ENCODE data around the gene TIMP1. TPM values are rescaled to one million over a fixed set of nuclear protein-coding genes. Genes with fewer than 3 reads are reported as not detected.
"Not testable (repeated sequence)": the region's sequence is repeated elsewhere in the genome, so short reads cannot be mapped to it uniquely, and the experiment has no call there.

The TIMP1 gene
- total RNA-seq, 1 donor from 2014 or later = 76.5 TPM

DNA sequence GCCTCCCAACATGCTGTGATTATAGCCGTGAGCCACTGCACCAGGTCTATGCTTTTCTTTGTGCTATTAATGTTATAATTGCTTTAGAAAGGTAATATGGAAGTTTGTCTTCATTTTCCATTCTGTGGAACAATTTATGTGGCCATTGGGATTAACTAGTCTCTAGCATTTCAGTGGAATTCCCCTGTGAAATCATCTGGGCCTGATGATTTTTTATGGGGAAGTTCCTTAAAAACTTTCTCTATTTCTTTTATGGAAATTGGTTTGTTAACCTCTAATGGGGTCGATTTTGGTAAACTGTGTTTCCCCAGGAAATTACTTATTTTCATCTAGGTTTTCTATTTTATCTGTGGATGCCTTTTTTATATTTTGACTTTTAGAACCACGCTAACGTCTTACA is 11.3 kb downstream of the TIMP1 start:
- Mint-ChIP-seq H3K27ac (no peak overlapping the region), H3K27me3 (ENCODE audit: low read depth) (no peaks in the 10 kb centered on the region), H3K4me3 (ENCODE audit: low read depth) (no peak overlapping the region), H3K36me3 (ENCODE audit: low read depth) (peaks cover 9% of the 10 kb centered on the region), H3K4me1 (ENCODE audit: low read depth) (peaks cover 9% of the 10 kb centered on the region), H3K9me3 (peaks cover 15% of the 10 kb centered on the region)
- intact Hi-C loops (cut with micrococcal nuclease) = no loop called here
- DNase-seq (ENCODE audit: low spot score) = no peak

DNA sequence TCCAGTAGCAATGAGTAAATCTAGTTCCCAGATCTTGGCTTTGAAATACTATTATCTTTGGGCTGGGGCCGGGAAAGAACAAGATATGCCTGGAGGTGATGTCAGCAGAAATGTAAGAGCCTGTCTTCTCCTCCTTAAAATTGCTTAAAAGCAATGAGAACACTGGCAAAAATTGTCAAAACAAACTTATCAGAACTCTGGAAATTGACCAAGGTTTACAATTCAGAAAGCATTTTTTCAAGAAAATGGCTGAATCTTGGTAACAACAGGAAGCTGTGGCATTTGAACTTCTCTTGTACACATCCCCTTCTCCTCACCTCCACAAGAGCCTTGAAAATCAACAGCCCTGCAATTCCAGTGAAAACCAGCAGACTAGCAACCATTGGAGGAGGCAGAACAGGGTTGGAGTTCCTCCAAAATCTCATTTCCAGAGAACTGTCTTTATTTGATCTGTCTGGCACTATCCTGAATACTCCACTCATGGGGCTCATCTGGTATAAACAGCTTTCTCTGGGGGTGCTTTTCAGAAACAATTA is 13.5 kb downstream of the TIMP1 start:
- peaks cover 9% of the 10 kb centered on the region for H3K4me1 Mint-ChIP-seq (ENCODE audit: low read depth)

DNA sequence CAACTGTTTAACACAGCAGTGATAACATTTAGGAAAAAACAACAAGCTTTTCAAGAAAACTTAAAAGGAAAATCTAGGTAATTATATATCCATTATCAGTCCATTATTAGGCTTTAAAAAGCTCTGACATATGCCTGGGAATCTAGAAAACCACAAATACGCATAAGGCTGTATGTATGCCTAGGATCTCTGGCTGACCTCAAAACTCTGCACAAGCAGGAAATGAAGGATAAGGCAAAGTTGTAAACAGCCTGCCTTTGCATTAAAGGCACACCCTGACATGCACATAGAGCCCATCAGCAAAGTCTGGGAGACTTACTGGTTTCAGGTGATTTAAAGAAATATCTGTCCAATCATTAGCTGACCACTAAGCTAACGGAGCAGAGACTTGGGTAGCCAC is 14.0 kb downstream of the TIMP1 start:
- Mint-ChIP-seq H3K27me3 (ENCODE audit: low read depth) (peaks cover 3% of the 10 kb centered on the region), H3K36me3 (ENCODE audit: low read depth) (peaks cover 9% of the 10 kb centered on the region), H3K27ac (no peak overlapping the region), H3K4me3 (ENCODE audit: low read depth) (no peak overlapping the region), H3K9me3 (peaks cover 15% of the 10 kb centered on the region), H3K4me1 (ENCODE audit: low read depth) (peaks cover 9% of the 10 kb centered on the region)
- no peak for DNase-seq (ENCODE audit: low spot score)
- intact Hi-C loops (cut with micrococcal nuclease) = no loop called here

More for the DNA sequence above, 13.5 kb downstream of the TIMP1 start:
- intact Hi-C loops (cut with micrococcal nuclease) = no loop called here
- H3K27me3 Mint-ChIP-seq (ENCODE audit: low read depth) = peaks cover 2% of the 10 kb centered on the region
- no peak overlapping the region for H3K4me3 Mint-ChIP-seq (ENCODE audit: low read depth)
- H3K9me3 Mint-ChIP-seq = peaks cover 15% of the 10 kb centered on the region
- no peak overlapping the region for H3K27ac Mint-ChIP-seq
- no peak for DNase-seq (ENCODE audit: low spot score)
- H3K36me3 Mint-ChIP-seq (ENCODE audit: low read depth) = peaks cover 9% of the 10 kb centered on the region

DNA sequence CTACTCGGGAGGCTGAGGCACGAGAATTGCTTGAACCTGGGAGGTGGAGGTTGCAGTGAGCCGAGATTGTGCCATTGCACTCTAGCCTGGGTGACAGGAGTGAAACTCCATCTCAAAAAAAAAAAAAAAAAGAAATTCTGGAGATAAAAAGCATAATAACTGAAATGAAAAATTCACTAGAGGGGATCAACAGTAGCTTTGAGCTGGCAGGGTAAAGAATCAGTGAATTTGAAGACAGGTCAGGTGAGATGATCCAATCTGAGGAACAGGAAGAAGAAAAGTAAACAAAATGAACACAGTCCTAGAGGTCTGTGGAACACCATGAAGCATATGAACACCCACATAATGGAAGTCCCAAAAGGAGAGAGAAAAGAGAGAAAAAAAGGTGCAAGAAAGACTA is 15.0 kb downstream of the TIMP1 start:
- H3K4me1 Mint-ChIP-seq (ENCODE audit: low read depth) = peaks cover 9% of the 10 kb centered on the region
- peaks cover 9% of the 10 kb centered on the region for H3K36me3 Mint-ChIP-seq (ENCODE audit: low read depth)
- no peak for DNase-seq (ENCODE audit: low spot score)
- H3K27ac Mint-ChIP-seq = no peak overlapping the region
- H3K4me3 Mint-ChIP-seq (ENCODE audit: low read depth) = no peak overlapping the region
- peaks cover 3% of the 10 kb centered on the region for H3K27me3 Mint-ChIP-seq (ENCODE audit: low read depth)
- peaks cover 15% of the 10 kb centered on the region for H3K9me3 Mint-ChIP-seq
- intact Hi-C loops (cut with micrococcal nuclease) = no loop called here

DNA sequence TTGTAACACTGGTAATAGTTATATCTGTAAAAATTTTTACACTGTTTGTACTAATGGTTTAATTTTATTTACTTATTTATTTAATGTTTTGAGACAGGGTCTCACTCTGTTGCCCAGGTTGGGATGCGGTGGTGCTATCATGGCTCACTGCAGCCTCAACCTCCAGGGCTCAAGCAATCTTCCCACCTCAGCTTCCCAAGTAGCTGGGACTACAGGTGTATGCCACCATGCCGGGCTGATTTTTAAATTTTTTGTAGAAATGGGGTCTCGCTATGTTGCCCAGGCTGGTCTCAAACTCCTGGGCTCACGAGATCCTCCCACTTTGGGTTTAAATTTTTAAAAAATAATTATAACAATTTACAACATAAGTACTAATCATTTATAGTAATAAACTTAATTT is 20.9 kb downstream of the TIMP1 start:
- intact Hi-C loops (cut with micrococcal nuclease); H3K9me3 Mint-ChIP-seq; H3K27me3 Mint-ChIP-seq (ENCODE audit: low read depth); H3K4me3 Mint-ChIP-seq (ENCODE audit: low read depth); H3K36me3 Mint-ChIP-seq (ENCODE audit: low read depth); DNase-seq (ENCODE audit: low spot score); H3K27ac Mint-ChIP-seq; H3K4me1 Mint-ChIP-seq (ENCODE audit: low read depth): not testable (repeated sequence)

DNA sequence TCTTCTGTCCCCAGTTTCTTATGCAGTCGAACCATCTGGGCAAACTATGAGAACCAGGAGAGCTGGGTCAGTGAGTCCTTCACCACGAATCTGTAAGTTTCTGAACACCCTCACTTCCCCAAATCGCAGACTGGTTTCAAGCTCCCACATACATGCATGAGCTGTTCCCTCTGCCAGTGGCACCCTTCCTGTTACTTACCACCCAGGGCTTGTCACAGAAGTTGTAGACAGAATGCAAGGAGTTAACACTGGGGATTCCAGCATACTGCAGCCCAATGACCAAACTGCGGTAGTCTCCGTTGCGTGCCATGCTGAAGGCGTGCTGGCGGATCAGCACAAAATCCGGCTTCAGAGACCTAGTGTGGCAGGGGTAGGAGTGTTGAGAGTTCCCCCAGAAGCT is 22.8 kb downstream of the TIMP1 start:
- H3K27me3 Mint-ChIP-seq (ENCODE audit: low read depth) = peaks cover 3% of the 10 kb centered on the region
- no peaks in the 10 kb centered on the region for H3K9me3 Mint-ChIP-seq
- peaks cover 2% of the 10 kb centered on the region for H3K4me1 Mint-ChIP-seq (ENCODE audit: low read depth)
- H3K36me3 Mint-ChIP-seq (ENCODE audit: low read depth) = no peaks in the 10 kb centered on the region
- no peak overlapping the region for H3K27ac Mint-ChIP-seq
- H3K4me3 Mint-ChIP-seq (ENCODE audit: low read depth) = no peak overlapping the region
- intact Hi-C loops (cut with micrococcal nuclease) = no loop called here
- DNase-seq (ENCODE audit: low spot score) = no peak

DNA sequence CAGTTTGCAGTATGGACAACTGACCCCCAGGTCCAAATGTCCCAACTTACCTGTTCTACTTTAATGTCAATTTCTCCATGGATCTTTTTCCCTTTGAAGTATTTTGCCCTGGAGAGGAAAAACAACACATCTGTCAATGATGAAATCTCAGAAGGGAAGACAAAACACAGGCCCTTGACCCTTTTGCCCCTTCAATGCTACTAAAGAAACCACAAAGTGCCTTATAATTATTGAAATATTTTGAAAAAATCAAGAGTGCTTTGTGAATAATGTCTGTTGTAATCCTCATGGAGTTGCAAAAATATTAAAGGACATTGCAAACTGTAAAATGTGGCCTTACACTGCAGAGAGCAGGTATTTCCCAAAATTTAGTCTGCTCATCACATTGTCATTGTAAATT is 24.9 kb downstream of the TIMP1 start:
- no peaks in the 10 kb centered on the region for H3K27me3 Mint-ChIP-seq (ENCODE audit: low read depth)
- no peaks in the 10 kb centered on the region for H3K36me3 Mint-ChIP-seq (ENCODE audit: low read depth)
- H3K27ac Mint-ChIP-seq = no peak overlapping the region
- peaks cover 2% of the 10 kb centered on the region for H3K4me1 Mint-ChIP-seq (ENCODE audit: low read depth)
- H3K9me3 Mint-ChIP-seq = no peaks in the 10 kb centered on the region
- intact Hi-C loops (cut with micrococcal nuclease) = no loop called here
- no peak overlapping the region for H3K4me3 Mint-ChIP-seq (ENCODE audit: low read depth)
- no peak for DNase-seq (ENCODE audit: low spot score)

DNA sequence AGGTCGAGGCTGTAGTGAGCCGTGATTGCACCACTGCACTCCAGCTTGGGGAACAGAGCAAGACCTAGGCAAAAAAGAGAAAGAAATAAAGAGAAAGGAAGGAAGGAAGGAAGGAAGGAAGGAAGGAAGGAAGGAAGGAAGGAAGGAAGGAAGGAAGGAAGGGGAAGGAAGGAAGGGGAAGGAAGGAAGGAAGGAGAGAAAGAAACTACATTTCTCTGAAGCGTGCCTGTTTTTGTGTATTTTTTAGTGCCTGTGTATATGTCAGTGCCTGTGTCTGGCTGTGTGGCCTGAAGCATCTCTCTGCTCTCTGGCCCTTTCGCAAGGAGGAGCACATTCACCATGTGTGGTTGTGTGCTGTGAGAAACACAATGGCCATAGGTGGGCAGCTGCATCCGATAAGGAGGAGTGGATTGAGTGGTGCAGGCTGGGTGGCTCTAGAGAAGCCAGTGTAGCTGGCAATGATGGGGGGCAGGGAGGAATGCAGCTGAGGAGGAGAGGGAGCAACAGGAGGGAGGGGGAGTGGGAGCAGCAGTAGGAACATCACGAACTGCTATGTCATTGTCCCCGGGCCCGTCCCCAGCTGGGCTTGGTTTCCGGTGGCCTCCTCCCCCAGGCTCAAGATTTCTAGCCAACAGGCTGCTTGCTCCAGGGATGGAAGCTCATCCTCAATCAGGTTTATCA is 26.0 kb downstream of the TIMP1 start:
- no peak for DNase-seq (ENCODE audit: low spot score)
- H3K27me3 Mint-ChIP-seq (ENCODE audit: low read depth) = no peaks in the 10 kb centered on the region
- H3K9me3 Mint-ChIP-seq = no peaks in the 10 kb centered on the region
- H3K4me3 Mint-ChIP-seq (ENCODE audit: low read depth) = no peak overlapping the region
- intact Hi-C loops (cut with micrococcal nuclease) = no loop called here
- no peaks in the 10 kb centered on the region for H3K36me3 Mint-ChIP-seq (ENCODE audit: low read depth)
- peaks cover 2% of the 10 kb centered on the region for H3K4me1 Mint-ChIP-seq (ENCODE audit: low read depth)
- peak overlapping the region; percentile 49 for H3K27ac Mint-ChIP-seq

DNA sequence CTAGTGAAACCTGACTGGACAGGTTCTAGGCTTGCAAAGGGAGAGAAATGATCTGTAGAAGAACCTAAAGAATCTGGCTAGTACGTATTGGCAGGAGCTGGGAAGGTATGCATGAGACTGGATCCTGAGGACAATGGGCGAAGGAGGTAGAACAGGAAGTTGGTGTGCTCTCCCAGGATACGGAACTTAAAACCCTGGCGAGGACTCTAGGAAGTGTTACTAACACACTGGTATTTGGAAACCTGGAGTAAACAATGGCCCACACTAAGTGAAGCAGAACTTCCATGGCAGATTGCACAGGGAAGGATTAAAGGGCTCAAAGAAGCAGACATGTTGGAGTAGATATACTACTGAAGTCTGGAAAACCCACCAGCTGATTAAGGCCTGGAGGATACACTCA is 28.3 kb downstream of the TIMP1 start:
- peaks cover 2% of the 10 kb centered on the region for H3K4me1 Mint-ChIP-seq (ENCODE audit: low read depth)
- H3K4me3 Mint-ChIP-seq (ENCODE audit: low read depth) = no peak overlapping the region
- H3K9me3 Mint-ChIP-seq = no peaks in the 10 kb centered on the region
- H3K36me3 Mint-ChIP-seq (ENCODE audit: low read depth) = no peaks in the 10 kb centered on the region
- H3K27me3 Mint-ChIP-seq (ENCODE audit: low read depth) = no peaks in the 10 kb centered on the region
- no peak overlapping the region for H3K27ac Mint-ChIP-seq
- intact Hi-C loops (cut with micrococcal nuclease) = no loop called here
- DNase-seq (ENCODE audit: low spot score) = no peak

DNA sequence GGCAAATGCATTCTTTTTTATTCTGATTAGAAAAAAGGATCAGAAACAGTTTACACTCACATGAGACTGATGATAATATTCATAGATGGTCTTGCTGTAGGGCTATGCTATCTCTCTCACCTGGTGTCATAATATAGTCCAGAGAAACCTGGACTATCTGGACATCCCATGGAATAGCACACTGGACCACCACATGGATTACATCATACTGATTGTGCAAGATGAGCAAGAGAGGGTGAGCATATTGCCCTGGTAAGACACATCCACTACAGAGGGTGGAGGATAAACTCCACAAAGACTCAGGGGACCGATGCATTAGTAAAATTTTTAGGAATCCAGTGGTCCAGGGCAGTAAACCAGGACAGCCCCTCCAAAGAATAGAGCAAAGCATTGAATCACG is 29.3 kb downstream of the TIMP1 start:
- intact Hi-C loops (cut with micrococcal nuclease) = no loop called here
- Mint-ChIP-seq H3K27me3 (ENCODE audit: low read depth) (peaks cover 6% of the 10 kb centered on the region), H3K4me1 (ENCODE audit: low read depth) (peaks cover 2% of the 10 kb centered on the region), H3K36me3 (ENCODE audit: low read depth) (no peaks in the 10 kb centered on the region), H3K9me3 (no peaks in the 10 kb centered on the region), H3K27ac (no peak overlapping the region), H3K4me3 (ENCODE audit: low read depth) (no peak overlapping the region)
- no peak for DNase-seq (ENCODE audit: low spot score)

DNA sequence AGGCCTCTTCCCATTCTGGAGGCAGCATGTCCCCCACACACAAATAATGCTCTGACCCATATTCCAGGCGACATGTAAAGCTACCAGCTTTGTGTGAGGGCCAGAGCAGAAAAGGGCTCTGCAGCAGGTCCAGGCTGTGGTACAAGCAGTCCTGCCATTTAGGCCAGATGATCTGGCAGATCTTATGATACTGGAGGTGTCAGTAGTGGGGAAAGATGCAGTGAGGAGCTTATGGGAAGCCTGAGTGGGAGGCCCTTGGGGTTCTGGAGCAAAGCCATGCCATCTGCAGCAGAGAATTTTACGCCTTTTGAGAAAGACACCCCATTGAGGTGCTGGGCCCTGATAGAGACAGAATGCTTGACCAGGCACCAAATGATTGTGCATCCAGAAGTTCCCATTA is 29.7 kb downstream of the TIMP1 start:
- Mint-ChIP-seq H3K4me1 (ENCODE audit: low read depth) (peaks cover 2% of the 10 kb centered on the region), H3K27ac (no peak overlapping the region), H3K27me3 (ENCODE audit: low read depth) (peaks cover 10% of the 10 kb centered on the region), H3K4me3 (ENCODE audit: low read depth) (no peak overlapping the region), H3K36me3 (ENCODE audit: low read depth) (no peaks in the 10 kb centered on the region), H3K9me3 (no peaks in the 10 kb centered on the region)
- DNase-seq (ENCODE audit: low spot score) = no peak
- intact Hi-C loops (cut with micrococcal nuclease) = no loop called here

DNA sequence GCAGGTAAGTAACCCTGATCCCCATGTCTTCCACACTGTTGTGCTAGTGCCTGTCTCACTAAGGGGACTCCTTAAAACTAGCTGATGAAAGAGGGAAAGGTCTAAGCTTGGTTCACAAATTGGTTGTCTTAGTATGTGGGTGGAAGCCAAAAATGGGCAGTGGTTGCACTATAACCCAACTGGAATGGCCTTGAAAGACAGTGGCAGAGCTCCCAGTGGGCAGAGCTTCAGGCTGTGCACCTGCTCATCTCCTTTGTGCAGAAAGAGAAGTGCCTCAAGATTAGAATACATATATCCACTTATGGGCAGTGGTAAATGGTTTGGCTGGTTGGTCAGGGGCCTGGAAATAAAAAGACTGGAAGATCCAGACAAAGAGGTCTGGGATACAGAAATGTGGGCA is 30.2 kb downstream of the TIMP1 start:
- no peaks in the 10 kb centered on the region for H3K36me3 Mint-ChIP-seq (ENCODE audit: low read depth)
- H3K27ac Mint-ChIP-seq = no peak overlapping the region
- no peak overlapping the region for H3K4me3 Mint-ChIP-seq (ENCODE audit: low read depth)
- DNase-seq (ENCODE audit: low spot score) = no peak
- no peaks in the 10 kb centered on the region for H3K9me3 Mint-ChIP-seq
- intact Hi-C loops (cut with micrococcal nuclease) = no loop called here
- peaks cover 13% of the 10 kb centered on the region for H3K27me3 Mint-ChIP-seq (ENCODE audit: low read depth)
- peaks cover 2% of the 10 kb centered on the region for H3K4me1 Mint-ChIP-seq (ENCODE audit: low read depth)

DNA sequence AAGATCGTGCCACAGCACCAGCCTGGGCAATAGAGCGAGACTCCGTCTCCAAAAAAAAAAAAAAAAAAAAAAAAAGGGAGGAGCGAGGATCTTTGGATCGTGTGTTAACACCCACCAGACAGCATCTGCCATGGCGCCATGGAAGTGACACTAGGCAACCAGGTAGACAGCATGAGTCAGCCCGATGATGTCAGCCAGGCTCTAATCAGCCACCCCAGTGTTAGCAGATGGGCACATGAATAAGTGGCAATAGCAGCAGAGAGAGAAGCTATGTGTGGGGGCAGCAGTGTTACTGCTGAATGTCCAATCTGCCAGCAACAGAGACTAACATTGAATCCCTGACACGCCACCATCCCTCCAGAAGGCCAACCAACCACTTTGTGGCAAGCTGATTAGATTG is 30.8 kb downstream of the TIMP1 start:
- Mint-ChIP-seq H3K36me3 (ENCODE audit: low read depth) (no peaks in the 10 kb centered on the region), H3K27ac (no peak overlapping the region), H3K9me3 (no peaks in the 10 kb centered on the region), H3K27me3 (ENCODE audit: low read depth) (peaks cover 20% of the 10 kb centered on the region), H3K4me3 (ENCODE audit: low read depth) (no peak overlapping the region), H3K4me1 (ENCODE audit: low read depth) (peaks cover 2% of the 10 kb centered on the region)
- intact Hi-C loops (cut with micrococcal nuclease) = no loop called here
- DNase-seq (ENCODE audit: low spot score) = no peak

DNA sequence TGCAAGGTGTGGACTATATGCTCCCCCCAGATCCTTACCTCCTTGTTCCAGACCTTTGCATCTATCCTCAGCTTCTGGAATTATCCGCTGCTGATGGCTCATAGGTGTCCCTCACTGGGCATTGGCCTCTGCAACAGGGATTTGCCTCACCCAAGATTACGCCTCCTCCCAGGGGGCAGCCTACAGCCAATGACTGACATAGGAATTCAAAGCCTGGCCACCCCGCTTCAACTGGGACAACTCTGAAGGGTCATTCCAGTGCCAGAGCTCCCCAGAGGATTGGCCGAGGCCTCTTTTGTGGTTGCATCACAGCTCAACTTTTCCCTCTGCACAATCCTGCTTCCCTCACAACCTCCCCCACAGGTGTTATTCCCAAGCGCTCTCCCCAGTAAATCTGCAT is 32.4 kb downstream of the TIMP1 start:
- Mint-ChIP-seq H3K4me1 (ENCODE audit: low read depth) (peaks cover 2% of the 10 kb centered on the region), H3K27me3 (ENCODE audit: low read depth) (peaks cover 29% of the 10 kb centered on the region), H3K27ac (no peak overlapping the region), H3K9me3 (no peaks in the 10 kb centered on the region), H3K4me3 (ENCODE audit: low read depth) (no peak overlapping the region), H3K36me3 (ENCODE audit: low read depth) (no peaks in the 10 kb centered on the region)
- intact Hi-C loops (cut with micrococcal nuclease) = no loop called here
- no peak for DNase-seq (ENCODE audit: low spot score)
